NCI-H226 (cell line): ENCODE measurements around the gene TMEM271.

Experiments used
- DNase-seq: peaks from one replicate; pipeline ENCODE4 v3.0.0-alpha.2; 2015

TMEM271 gene

GRCh38 chr4:531721-532565 is 44.2 kb downstream of the TMEM271 start:
- DNase-seq: no peak

DNA sequence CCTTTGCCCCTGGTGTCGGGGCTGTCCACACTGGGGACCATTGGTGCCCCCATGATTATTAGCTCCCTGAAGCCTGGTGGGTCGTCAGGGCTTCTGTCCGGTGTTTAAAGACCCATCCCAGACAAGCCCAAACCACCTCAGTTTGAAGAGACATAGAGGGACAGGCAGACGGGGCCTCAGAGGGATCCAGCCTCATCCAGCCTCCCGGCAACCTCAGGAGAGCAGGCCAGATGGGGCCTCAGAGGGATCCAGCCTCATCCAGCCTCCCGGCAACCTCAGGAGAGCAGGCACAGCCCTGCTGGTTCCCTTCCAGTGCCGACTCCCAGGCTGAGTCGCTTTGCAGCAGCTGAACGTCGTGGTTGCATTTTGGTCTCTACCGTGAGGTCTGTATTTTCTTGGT is 45.0 kb downstream of the TMEM271 start:
- DNase-seq: no peak

DNA sequence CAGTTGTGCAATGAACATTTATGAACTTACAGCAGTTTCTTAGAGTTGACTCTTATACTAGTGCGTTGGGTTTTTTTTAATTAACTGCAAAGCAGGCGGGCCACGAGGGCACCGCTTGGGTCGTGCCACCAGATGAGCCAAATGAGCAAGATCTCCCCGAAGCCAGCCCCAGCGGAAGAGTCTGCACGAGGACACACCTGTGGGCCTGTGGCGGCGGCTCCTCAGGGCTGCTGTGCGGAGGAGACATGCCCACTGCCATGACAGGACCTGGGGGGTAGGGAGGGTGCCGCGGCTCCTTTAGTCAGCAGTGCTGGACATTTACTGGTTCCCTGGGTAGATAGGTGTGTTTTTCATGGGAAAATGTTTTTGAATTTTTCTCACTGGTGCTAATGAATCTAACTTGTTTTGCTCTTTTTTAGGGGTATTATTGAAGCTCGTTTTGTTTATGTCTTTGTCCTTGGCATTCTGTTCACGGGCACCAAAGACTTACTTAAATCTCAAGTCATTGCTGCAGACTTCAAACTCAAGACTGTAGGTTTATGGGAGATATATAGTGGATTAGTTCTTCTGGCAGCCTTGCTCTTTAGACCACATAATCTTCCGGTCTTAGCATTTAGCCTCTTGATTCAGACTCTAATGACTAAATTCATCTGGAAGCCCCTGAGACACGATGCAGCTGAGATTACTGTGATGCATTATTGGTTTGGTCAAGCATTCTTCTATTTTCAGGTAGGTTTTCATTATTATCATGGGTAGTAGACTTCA is 45.9 kb downstream of the TMEM271 start:
- DNase-seq: no peak

DNA sequence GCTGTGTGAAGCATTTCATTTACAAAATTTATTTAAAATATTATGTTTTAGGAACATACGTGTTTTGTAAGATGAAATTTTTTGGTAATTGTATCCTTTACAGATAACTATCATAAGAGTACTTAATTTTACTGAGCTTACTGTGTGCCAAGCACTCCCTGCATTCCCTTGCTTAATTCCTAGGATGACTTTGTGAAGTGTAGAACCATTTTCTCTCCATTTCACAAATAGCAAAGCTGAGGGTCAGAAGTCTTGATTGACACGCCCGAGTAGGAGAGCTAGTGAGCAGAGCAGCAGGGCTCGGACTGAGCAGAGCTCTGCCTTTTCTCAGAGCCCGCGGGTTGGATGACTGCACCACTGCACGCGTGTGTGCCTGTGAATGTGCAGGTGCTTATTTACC is 46.5 kb downstream of the TMEM271 start:
- DNase-seq: no peak

GRCh38 chr4:528835-529234 is 47.3 kb downstream of the TMEM271 start:
- DNase-seq: no peak

DNA sequence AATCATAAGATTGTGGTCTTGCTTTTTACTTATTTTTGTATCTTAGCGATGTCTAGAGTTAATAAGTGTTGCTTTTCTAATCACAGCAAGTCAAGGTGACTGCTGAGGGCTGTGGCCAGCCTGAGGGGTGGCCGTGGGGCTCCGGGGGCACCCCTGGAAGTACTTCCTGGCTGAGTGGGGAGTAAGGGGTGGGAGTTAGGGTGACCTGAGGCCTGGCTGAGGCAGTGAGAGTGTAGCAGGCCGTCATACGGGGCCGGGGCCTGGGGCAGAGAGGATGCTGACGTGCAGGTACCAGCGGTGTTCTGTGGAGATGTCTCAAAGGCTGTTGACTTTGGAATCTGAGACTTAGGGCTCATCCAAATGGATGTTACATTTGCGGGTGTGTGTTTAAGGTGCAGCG is 47.8 kb downstream of the TMEM271 start:
- DNase-seq: no peak

DNA sequence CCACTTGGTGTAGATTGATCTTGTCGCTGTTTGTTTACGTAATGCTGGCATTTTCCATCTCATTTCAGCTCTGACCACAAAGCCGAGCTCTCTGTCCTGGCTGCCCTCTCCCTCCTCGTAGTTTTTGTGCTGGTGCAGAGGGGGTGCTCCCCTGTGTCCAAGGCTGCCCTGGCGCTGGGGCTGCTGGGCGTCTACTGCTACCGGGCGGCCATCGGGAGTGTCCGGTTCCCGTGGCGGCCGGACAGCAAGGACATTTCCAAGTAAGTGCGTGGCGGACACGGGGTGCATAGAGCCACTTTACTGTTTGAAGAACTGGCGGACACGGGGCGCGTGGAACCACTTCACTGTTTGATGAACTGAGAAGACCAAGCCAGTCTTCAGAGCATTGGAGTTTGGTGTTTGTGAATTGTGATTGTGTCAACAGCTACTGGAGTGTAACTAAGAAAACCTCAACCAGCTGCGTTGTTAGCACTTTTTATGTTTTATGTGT is 49.1 kb downstream of the TMEM271 start:
- DNase-seq: no peak

DNA sequence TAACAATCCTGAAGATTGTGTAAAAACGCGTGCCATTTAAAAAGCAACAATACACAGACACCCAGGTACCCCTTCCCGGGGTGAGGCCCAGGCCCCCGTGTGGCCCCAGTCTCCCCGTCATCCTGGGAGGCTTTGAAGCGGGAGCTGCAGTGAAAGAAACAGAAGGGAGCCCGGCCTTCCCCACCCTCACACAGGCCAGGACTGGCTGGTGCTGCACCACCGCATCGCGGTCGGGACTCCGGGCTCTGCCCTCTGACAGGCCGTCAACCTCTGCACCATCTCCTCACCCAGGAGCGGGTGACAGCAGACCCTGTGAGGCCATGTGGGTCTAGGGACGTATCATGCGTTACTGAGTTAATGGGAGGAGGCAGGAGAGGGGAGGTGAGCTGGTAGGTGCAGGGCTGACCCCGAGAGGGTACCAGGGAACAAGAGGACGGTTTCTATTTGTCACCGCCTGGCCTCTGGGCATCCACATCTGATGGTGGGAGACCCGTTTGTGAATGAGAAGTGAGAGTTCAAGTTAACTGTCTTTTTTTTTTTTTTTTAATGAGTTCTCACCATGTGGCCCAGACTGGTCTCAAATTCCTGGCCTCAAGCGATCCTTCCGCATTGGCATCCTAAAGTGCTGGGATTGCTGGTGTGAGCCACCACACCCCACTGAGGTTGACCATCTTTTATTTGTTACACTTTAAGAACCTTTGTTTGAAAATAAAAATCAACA is 49.7 kb downstream of the TMEM271 start:
- DNase-seq: no peak

- no peak for DNase-seq
Observed at GRCh38 chr4:525660-526059, 50.4 kb downstream of the TMEM271 start.

GRCh38 chr4:524196-524595 is 51.9 kb downstream of the TMEM271 start:
- no peak for DNase-seq
